OCI-LY1 (cell line): ENCODE results near the gene NOVA1.

Source experiments
- H2AFZ ChIP-seq: fragments of 200-600 bp; sonication (generic), shearing (Covaris generic); 2 replicates; pipeline ENCODE4 v1.6.0; 2014; ENCODE audit warnings: antibody characterized with exemption, mild to moderate bottlenecking, low read length
- H3F3A ChIP-seq: fragments of 200-600 bp; sonication (generic), shearing (Covaris generic); 2 replicates; pipeline ENCODE4 v1.6.0; 2014; ENCODE audit warnings: mild to moderate bottlenecking, antibody characterized with exemption, low read length, moderate library complexity; ENCODE audit not compliant: insufficient read depth
- H3K27ac ChIP-seq: fragments of 200-600 bp; sonication (generic); 2 replicates; pipeline ENCODE4 v1.5.1; 2014; ENCODE audit warnings: low read length, mixed run types, mild to moderate bottlenecking, low read depth; ENCODE audit not compliant: poor library complexity, severe bottlenecking
- H3K27me3 ChIP-seq: fragments of 200-600 bp; sonication (generic); 2 replicates; pipeline ENCODE4 v1.6.0; 2014; ENCODE audit warnings: antibody characterized with exemption, mild to moderate bottlenecking, low read length, moderate library complexity; ENCODE audit not compliant: insufficient read depth
- H3K36me3 ChIP-seq: fragments of 200-600 bp; sonication (generic); 2 replicates; pipeline ENCODE4 v1.6.1; 2014; ENCODE audit warnings: mild to moderate bottlenecking, antibody characterized with exemption, low read length, moderate library complexity, mixed read lengths; ENCODE audit not compliant: insufficient read depth
- H3K4me1 ChIP-seq: fragments of 200-600 bp; sonication (generic); 2 replicates; pipeline ENCODE4 v1.5.1; 2014; ENCODE audit warnings: mild to moderate bottlenecking, low read length, moderate library complexity; ENCODE audit not compliant: insufficient read depth, severe bottlenecking
- H3K4me2 ChIP-seq: fragments of 200-600 bp; sonication (generic), shearing (Covaris generic); 2 replicates; pipeline ENCODE4 v1.6.1; 2014; ENCODE audit warnings: low read length
- H3K4me3 ChIP-seq: fragments of 200-600 bp; sonication (generic); 2 replicates; pipeline ENCODE4 v1.5.1; 2014; ENCODE audit warnings: low read length, low read depth, mild to moderate bottlenecking, mixed read lengths; ENCODE audit not compliant: poor library complexity, severe bottlenecking
- H3K79me2 ChIP-seq: fragments of 200-600 bp; shearing (Covaris generic); 2 replicates; pipeline ENCODE4 v1.6.1; 2016; ENCODE audit warnings: mixed run types, low read length, mixed read lengths; ENCODE audit not compliant: insufficient read depth
- H3K9ac ChIP-seq: fragments of 200-600 bp; sonication (generic), shearing (Covaris generic); 2 replicates; pipeline ENCODE4 v1.6.1; 2014; ENCODE audit warnings: mild to moderate bottlenecking, low read length, mixed read lengths
- H3K9me2 ChIP-seq: fragments of 200-600 bp; sonication (generic), shearing (Covaris generic); 2 replicates; pipeline ENCODE4 v1.6.1; 2014; ENCODE audit warnings: low read depth, mild to moderate bottlenecking, low read length, mixed read lengths
- H3K9me3 ChIP-seq: fragments of 200-600 bp; shearing (Covaris generic); 2 replicates; pipeline ENCODE4 v1.6.1; 2014; ENCODE audit warnings: low read length, mixed read lengths
- H4K20me1 ChIP-seq: fragments of 200-600 bp; sonication (generic), shearing (Covaris generic); 2 replicates; pipeline ENCODE4 v1.6.0; 2016; ENCODE audit warnings: mild to moderate bottlenecking, low read length; ENCODE audit not compliant: insufficient read depth
- CTCF ChIP-seq: fragments of 200-600 bp; sonication (generic), shearing (Covaris generic); IDR thresholded peaks from 2 replicates; pipeline ENCODE4 v1.5.1; 2017; ENCODE audit warnings: mild to moderate bottlenecking, antibody characterized with exemption, low read length, moderate library complexity, mixed read lengths
- EZH2 ChIP-seq: fragments of 200-600 bp; sonication (generic), shearing (Covaris generic); IDR thresholded peaks from 2 replicates; pipeline ENCODE4 v1.8.0; 2017; ENCODE audit warnings: borderline replicate concordance, mixed run types, mild to moderate bottlenecking, antibody characterized with exemption, low read length, moderate library complexity, mixed read lengths

NOVA1 gene

GRCh38 chr14:26548406-26548805 lies 49.4 kb downstream of the NOVA1 start:
- H3K9me3 ChIP-seq, result no peaks in the 10 kb centered on the region
- H3K4me3 ChIP-seq, result no peak overlapping the region
- no peak overlapping the region for H2AFZ ChIP-seq
- H3K9me2 ChIP-seq, result no peaks in the 10 kb centered on the region
- H3K4me2 ChIP-seq, result no peak overlapping the region
- H4K20me1 ChIP-seq, result no peaks in the 10 kb centered on the region
- no peak for TF ChIP-seq CTCF
- no peak for TF ChIP-seq EZH2
- no peak overlapping the region for H3K27ac ChIP-seq
- no peaks in the 10 kb centered on the region for H3K4me1 ChIP-seq
- H3K36me3 ChIP-seq, result no peaks in the 10 kb centered on the region
- no peaks in the 10 kb centered on the region for H3F3A ChIP-seq
- H3K79me2 ChIP-seq, result no peaks in the 10 kb centered on the region
- H3K9ac ChIP-seq, result no peak overlapping the region
- H3K27me3 ChIP-seq, result no peaks in the 10 kb centered on the region

GRCh38 chr14:26538176-26538575 lies 59.7 kb downstream of the NOVA1 start:
- H3K9ac ChIP-seq, result no peak overlapping the region
- H3K4me3 ChIP-seq, result no peak overlapping the region
- H4K20me1 ChIP-seq, result no peaks in the 10 kb centered on the region
- H3K4me2 ChIP-seq, result no peak overlapping the region
- no peaks in the 10 kb centered on the region for H3K79me2 ChIP-seq
- no peak overlapping the region for H2AFZ ChIP-seq
- H3F3A ChIP-seq, result no peaks in the 10 kb centered on the region
- H3K36me3 ChIP-seq, result no peaks in the 10 kb centered on the region
- H3K9me3 ChIP-seq, result no peaks in the 10 kb centered on the region
- H3K27me3 ChIP-seq, result no peaks in the 10 kb centered on the region
- no peak for TF ChIP-seq CTCF
- no peak for TF ChIP-seq EZH2
- no peaks in the 10 kb centered on the region for H3K9me2 ChIP-seq
- H3K4me1 ChIP-seq, result no peaks in the 10 kb centered on the region
- H3K27ac ChIP-seq, result no peak overlapping the region

- Histone ChIP-seq H3K4me3 (no peak overlapping the region), H3K27ac (no peak overlapping the region), H3K79me2 (no peaks in the 10 kb centered on the region), H3K9ac (no peak overlapping the region), H4K20me1 (no peaks in the 10 kb centered on the region), H3K36me3 (no peaks in the 10 kb centered on the region), H3K27me3 (no peaks in the 10 kb centered on the region), H3K9me2 (no peaks in the 10 kb centered on the region), H3K9me3 (no peaks in the 10 kb centered on the region), H3K4me1 (no peaks in the 10 kb centered on the region), H2AFZ (no peak overlapping the region), H3K4me2 (no peak overlapping the region), H3F3A (no peaks in the 10 kb centered on the region)
- TF ChIP-seq EZH2 (no peak), CTCF (no peak)
Measured at GRCh38 chr14:26531894-26532293, 65.9 kb downstream of the NOVA1 start.
